LNCaP clone FGC (cell line): ENCODE data around the gene C3orf20.

ENCODE experiments used
- DNase-seq: peaks from one replicate; pipeline ENCODE4 v3.0.0-alpha.2; 2011; ENCODE audit warnings: low read depth
- H3K4me3 ChIP-seq: 2 replicates; pipeline ENCODE4 v1.5.1; 2011; ENCODE audit warnings: mild to moderate bottlenecking, low read depth, low read length, control low read depth
- TF ChIP-seq, protein P1 (sequence below): IDR thresholded peaks from 2 replicates; pipeline ENCODE4 v1.5.1; 2012; ENCODE audit warnings: mild to moderate bottlenecking; ENCODE audit not compliant: control insufficient read depth, insufficient read depth; ENCODE audit errors: extremely low read depth

The C3orf20 gene

DNA sequence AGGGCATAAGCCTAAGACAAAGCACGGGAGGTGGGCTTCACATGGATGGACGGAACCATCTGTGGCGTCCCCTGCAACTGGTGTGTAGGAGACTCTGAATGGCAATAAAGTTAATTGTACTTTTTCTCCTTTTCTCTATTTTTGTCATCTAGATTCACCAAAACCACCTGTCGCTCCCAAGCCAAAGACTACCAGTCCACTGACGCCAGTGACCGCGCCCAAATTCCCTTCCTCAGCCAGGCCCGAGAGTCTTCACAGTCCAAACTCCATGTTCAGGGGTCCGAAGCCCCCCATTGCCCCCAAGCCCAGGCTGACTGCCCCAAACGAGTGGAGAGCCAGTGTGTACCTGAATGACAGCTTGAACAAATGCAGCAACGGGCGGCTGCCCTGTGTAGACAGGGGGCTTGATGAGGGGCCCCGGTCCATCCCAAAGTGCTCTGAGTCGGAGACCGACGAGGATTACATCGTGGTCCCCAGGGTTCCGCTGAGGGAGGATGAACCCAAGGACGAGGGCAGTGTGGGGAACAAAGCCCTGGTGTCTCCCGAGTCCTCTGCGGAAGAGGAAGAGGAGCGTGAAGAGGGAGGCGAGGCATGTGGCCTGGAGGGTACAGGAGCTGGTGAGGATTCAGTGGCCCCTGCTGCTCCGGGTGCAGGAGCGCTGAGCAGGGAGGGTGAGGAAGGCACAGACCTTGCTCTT is 144.0 kb downstream of the C3orf20 start, which contains the start of gene FGD5:
TSS of gene FGD5 (plus strand) at position 159 of the 697 bp plus-strand sequence. CDS start at position 269, 110 bp downstream.
- DNase-seq: no peak
- no peak within 1 kb of the TSS for H3K4me3 ChIP-seq
- TF ChIP-seq, protein P1, sequence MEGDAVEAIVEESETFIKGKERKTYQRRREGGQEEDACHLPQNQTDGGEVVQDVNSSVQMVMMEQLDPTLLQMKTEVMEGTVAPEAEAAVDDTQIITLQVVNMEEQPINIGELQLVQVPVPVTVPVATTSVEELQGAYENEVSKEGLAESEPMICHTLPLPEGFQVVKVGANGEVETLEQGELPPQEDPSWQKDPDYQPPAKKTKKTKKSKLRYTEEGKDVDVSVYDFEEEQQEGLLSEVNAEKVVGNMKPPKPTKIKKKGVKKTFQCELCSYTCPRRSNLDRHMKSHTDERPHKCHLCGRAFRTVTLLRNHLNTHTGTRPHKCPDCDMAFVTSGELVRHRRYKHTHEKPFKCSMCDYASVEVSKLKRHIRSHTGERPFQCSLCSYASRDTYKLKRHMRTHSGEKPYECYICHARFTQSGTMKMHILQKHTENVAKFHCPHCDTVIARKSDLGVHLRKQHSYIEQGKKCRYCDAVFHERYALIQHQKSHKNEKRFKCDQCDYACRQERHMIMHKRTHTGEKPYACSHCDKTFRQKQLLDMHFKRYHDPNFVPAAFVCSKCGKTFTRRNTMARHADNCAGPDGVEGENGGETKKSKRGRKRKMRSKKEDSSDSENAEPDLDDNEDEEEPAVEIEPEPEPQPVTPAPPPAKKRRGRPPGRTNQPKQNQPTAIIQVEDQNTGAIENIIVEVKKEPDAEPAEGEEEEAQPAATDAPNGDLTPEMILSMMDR: no peak

- DNase-seq: no peak
- TF ChIP-seq, protein P1: no peak
- no peak overlapping the region for H3K4me3 ChIP-seq
Measured at GRCh38 chr3:14819671-14820070, 144.7 kb downstream of the C3orf20 start.

GRCh38 chr3:14820156-14820555 is 145.2 kb downstream of the C3orf20 start:
- TF ChIP-seq, protein P1: no peak
- DNase-seq: no peak
- H3K4me3 ChIP-seq: no peak overlapping the region

GRCh38 chr3:14821151-14821550 is 146.2 kb downstream of the C3orf20 start:
- no peak for DNase-seq
- H3K4me3 ChIP-seq: no peak overlapping the region
- TF ChIP-seq, protein P1: no peak

DNA sequence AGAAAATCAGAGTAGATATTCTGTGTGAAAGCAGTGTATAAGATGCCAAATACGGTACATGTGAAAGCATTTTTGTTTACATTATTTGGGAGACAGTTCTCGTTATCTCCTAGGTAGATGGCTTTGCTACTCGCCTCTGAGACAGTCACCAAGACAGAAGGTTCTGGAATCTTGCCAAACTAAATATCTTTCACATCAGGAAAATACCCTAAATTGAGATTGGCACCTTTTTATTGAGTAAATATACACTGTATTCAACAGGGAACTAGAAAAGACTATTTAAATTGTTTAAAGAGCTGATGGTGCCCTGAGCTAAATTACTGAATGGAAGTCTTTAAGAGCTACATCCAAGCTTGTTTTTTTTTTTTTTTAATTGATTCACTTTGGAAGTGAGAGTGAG is 147.2 kb downstream of the C3orf20 start:
- peak; percentile 27 for DNase-seq
- TF ChIP-seq, protein P1: no peak
- H3K4me3 ChIP-seq: no peak overlapping the region
